K562 (cell line): ENCODE data around the gene TFCP2. TPM values are rescaled to one million over a fixed set of nuclear protein-coding genes. Genes with fewer than 3 reads are reported as not detected.

Source experiments
- ATAC-seq: fragments of 200-7000 bp; cut with Tn5 transposase; 3 replicates; pipeline ENCODE4 v1.9.1; 2020; ENCODE audit warnings: moderate library complexity
- BruUV-seq: library from RNA; stranded (reverse); fragments of 400-500 nt; replicated peaks from 2 replicates; lab custom pipeline; 2021; lab: Mats Ljungman, UMichigan
- CTCF ChIA-PET: fragments of 300-600 bp; formaldehyde crosslinking; extraction: SDS; loops from one replicate; lab custom pipeline; 2021; ENCODE audit warnings: low intra/inter-chr PET ratio; lab: Yijun Ruan, JAX
- POLR2A ChIA-PET: fragments of 300-600, 350-650 bp; sonication (Branson Sonifier 250); formaldehyde crosslinking; extraction: SDS; loops from one replicate; lab custom pipeline; 2021; ENCODE audit warnings: antibody characterized with exemption, inconsistent platforms; lab: Yijun Ruan, JAX
- DNase-seq, 4 experiments: peaks; one replicate each; pipeline versions ENCODE4 v3.0.0 to v3.0.0-alpha.2; 2011 to 2018; ENCODE audit warnings: low spot score in 3 of 4, mixed read lengths in 3 of 4; ENCODE audit errors: extremely low read depth in 1 of 4
- FAIRE-seq: peaks from 2 replicates; lab custom pipeline; 2011; peaks lifted over from hg19 to GRCh38; lab: Jason Lieb, UNC
- H2AFZ ChIP-seq: 2 replicates; pipeline ENCODE4 v1.6.0; 2011; ENCODE audit warnings: low read depth, low read length, control low read depth, inconsistent platforms
- H3K27ac ChIP-seq: fragments of 200-600 bp; 3 replicates; pipeline ENCODE4 v1.8.0; 2011; ENCODE audit warnings: low read depth, mild to moderate bottlenecking, control low read depth, inconsistent platforms, low read length, moderate library complexity, mixed read lengths; ENCODE audit errors: extremely low read depth
- H3K27me3 ChIP-seq, 2 experiments: fragments of 300-600 bp in 1 of 2; 2 replicates in 1 of 2; 3 replicates in 1 of 2; pipeline versions ENCODE4 v1.6.0 to v1.8.0; 2011; ENCODE audit warnings: inconsistent platforms in 2 of 2, low read length in 2 of 2, mild to moderate bottlenecking in 1 of 2, mixed read lengths in 1 of 2, moderate library complexity in 1 of 2; ENCODE audit not compliant: control insufficient read depth in 2 of 2, insufficient read depth in 2 of 2
- H3K36me3 ChIP-seq: fragments of 300-600 bp; 3 replicates; pipeline ENCODE4 v1.8.0; 2011; ENCODE audit warnings: mild to moderate bottlenecking, low read length, inconsistent platforms; ENCODE audit not compliant: control insufficient read depth, insufficient read depth
- H3K4me1 ChIP-seq, 2 experiments: fragments of 200-600 bp in 1 of 2; replicated peaks in 1 of 2; 2 replicates in 1 of 2; 3 replicates in 1 of 2; pipeline versions ENCODE4 v1.5.1 to v1.8.0; 2011; ENCODE audit warnings: inconsistent platforms in 2 of 2, low read length in 2 of 2, mild to moderate bottlenecking in 1 of 2, mixed read lengths in 1 of 2, moderate library complexity in 1 of 2; ENCODE audit not compliant: control insufficient read depth in 2 of 2, insufficient read depth in 2 of 2
- H3K4me2 ChIP-seq: 2 replicates; pipeline ENCODE4 v1.6.1; 2011; ENCODE audit warnings: low read length, control low read depth, inconsistent platforms, mixed read lengths; ENCODE audit not compliant: insufficient read depth
- H3K4me3 ChIP-seq: fragments of 200-600 bp; sonication (generic), shearing (Covaris generic); 2 replicates; pipeline ENCODE4 v1.5.1; 2016; ENCODE audit warnings: control low read depth, inconsistent platforms
- H3K79me2 ChIP-seq: fragments of 200-600 bp; 3 replicates; pipeline ENCODE4 v1.8.0; 2011; ENCODE audit warnings: low read length, inconsistent platforms; ENCODE audit not compliant: control insufficient read depth, insufficient read depth
- H3K9ac ChIP-seq, 2 experiments: 2 replicates each; pipeline versions ENCODE4 v1.6.0 to v1.6.1; 2011; ENCODE audit warnings: low read depth in 2 of 2, low read length in 2 of 2, control low read depth in 1 of 2, inconsistent platforms in 1 of 2, mild to moderate bottlenecking in 1 of 2, mixed read lengths in 1 of 2; ENCODE audit not compliant: insufficient read depth in 1 of 2
- H3K9me1 ChIP-seq: one replicate; pipeline ENCODE4 v1.6.0; 2011; ENCODE audit warnings: inconsistent platforms, mild to moderate bottlenecking, low read length, moderate library complexity; ENCODE audit not compliant: control insufficient read depth, insufficient read depth
- H3K9me3 ChIP-seq: replicated peaks from 2 replicates; pipeline ENCODE4 v1.5.1; 2011; ENCODE audit warnings: low read depth, low read length, inconsistent platforms; ENCODE audit not compliant: control insufficient read depth, insufficient read depth
- H4K20me1 ChIP-seq: replicated peaks from 2 replicates; pipeline ENCODE4 v1.6.1; 2011; ENCODE audit warnings: low read length, inconsistent platforms, mixed read lengths; ENCODE audit not compliant: control insufficient read depth, insufficient read depth
- ADNP ChIP-seq: fragments of 200-800 bp; sonication (Bioruptor generic); IDR thresholded peaks from 2 replicates; pipeline ENCODE4 v1.6.1; 2016; ENCODE audit warnings: missing genetic modification characterization, missing compliant biosample characterization
- CEBPB ChIP-seq: fragments of 450-650 bp; IDR thresholded peaks from 2 replicates; pipeline ENCODE4 v1.6.1; 2016; ENCODE audit warnings: missing genetic modification characterization, missing compliant biosample characterization
- CEBPG ChIP-seq, 3 experiments: fragments of 200-800 bp in 1 of 3; sonication (Bioruptor generic) in 1 of 3; sonication (generic) in 1 of 3; formaldehyde crosslinking in 1 of 3; IDR thresholded peaks in 2 of 3; conservative IDR thresholded peaks in 1 of 3; 2 replicates each; pipeline versions ENCODE4 v1.6.1 to v1.8.0; 2016 to 2022; ENCODE audit warnings: missing compliant biosample characterization in 2 of 3, missing genetic modification characterization in 2 of 3, mild to moderate bottlenecking in 1 of 3, missing genetic modification reagents in 1 of 3
- HLTF ChIP-seq: fragments of 450-650 bp; IDR thresholded peaks from 2 replicates; pipeline ENCODE4 v1.6.1; 2016
- KDM5B ChIP-seq: fragments of 200-600 bp; sonication (generic); IDR thresholded peaks from 2 replicates; pipeline ENCODE4 v1.6.1; 2012; ENCODE audit warnings: low read depth, mild to moderate bottlenecking, moderate library complexity, low read length, control low read depth, inconsistent platforms; ENCODE audit not compliant: insufficient replicate concordance
- SMAD4 ChIP-seq: fragments of 250-450 bp; sonication (Bioruptor Pico); conservative IDR thresholded peaks from 2 replicates; pipeline ENCODE4 v1.8.0; 2021; ENCODE audit warnings: inconsistent platforms, mild to moderate bottlenecking, moderate library complexity
- WGBS: fragments of 100-300 bp; shearing (Covaris generic); methylation state at CpG from one replicate; pipeline ENCODE4 v1.1.6; 2016; ENCODE audit warnings: low coverage, mixed read lengths; ENCODE audit not compliant: insufficient coverage; ENCODE audit errors: missing lambda C conversion rate; 5-methylcytosine and 5-hydroxymethylcytosine counted together
- in situ Hi-C: fragments of 300-500 bp; cut with MboI; formaldehyde crosslinking; loops from 4 replicates; pipeline ENCODE4 v1.15.0; 2018; ENCODE audit warnings: inconsistent platforms, mixed read lengths
- intact Hi-C: fragments of 100-400 bp; cut with micrococcal nuclease; formaldehyde crosslinking; loops from 2 replicates; pipeline ENCODE4 v1.14.2; 2022
- polyA plus RNA-seq, 8 experiments: library from polyadenylated mRNA; depleted of rRNA in 4 of 8; stranded (reverse) in 5 of 8; unstranded in 3 of 8; fragments of >200 nt; fragmentation: Nextera tagmentation in 2 of 8; fragmentation: Illumina TruSeq in 1 of 8; extraction: Ambion mirVana in 2 of 8; extraction: Trizol in 1 of 8; gene quantifications; 2 replicates each; pipeline versions ENCODE4 v1.2.1 to v1.2.3, GENCODE V29; 2011 to 2014; ENCODE audit warnings: inconsistent platforms in 1 of 8, missing spikeins in 1 of 8
- total RNA-seq, 7 experiments: library from RNA; depleted of rRNA in 6 of 7; stranded (reverse); fragments of >200 nt in 6 of 7; fragmentation: Illumina TruSeq in 2 of 7; extraction: Trizol in 2 of 7; gene quantifications; 2 replicates each; pipeline versions ENCODE4 v1.2.1 to v1.2.3, GENCODE V29; 2011 to 2021; ENCODE audit warnings: low replicate concordance in 1 of 7
- TF ChIP-seq, protein P1 (sequence below), 2 experiments: fragments of 200-800 bp in 1 of 2; sonication (Bioruptor generic) in 1 of 2; sonication (generic) in 1 of 2; formaldehyde crosslinking in 1 of 2; IDR thresholded peaks in 1 of 2; conservative IDR thresholded peaks in 1 of 2; 2 replicates each; pipeline versions ENCODE4 v1.5.0 to v1.6.1; 2016 to 2020; ENCODE audit warnings: missing compliant biosample characterization in 1 of 2, missing genetic modification characterization in 1 of 2, missing genetic modification reagents in 1 of 2
- TF ChIP-seq, protein P2 (sequence below): fragments of 450-650 bp; formaldehyde crosslinking; IDR thresholded peaks from 2 replicates; pipeline ENCODE4 v1.4.0; 2020; ENCODE audit warnings: mild to moderate bottlenecking, mixed read lengths

The TFCP2 gene
- total and polyA plus RNA-seq, 9 of the 15 experiments (the other 6 are each of a cell fraction or from before 2014, with no cell fraction given), result 8.0 to 38.9 (median 19.3) TPM

DNA sequence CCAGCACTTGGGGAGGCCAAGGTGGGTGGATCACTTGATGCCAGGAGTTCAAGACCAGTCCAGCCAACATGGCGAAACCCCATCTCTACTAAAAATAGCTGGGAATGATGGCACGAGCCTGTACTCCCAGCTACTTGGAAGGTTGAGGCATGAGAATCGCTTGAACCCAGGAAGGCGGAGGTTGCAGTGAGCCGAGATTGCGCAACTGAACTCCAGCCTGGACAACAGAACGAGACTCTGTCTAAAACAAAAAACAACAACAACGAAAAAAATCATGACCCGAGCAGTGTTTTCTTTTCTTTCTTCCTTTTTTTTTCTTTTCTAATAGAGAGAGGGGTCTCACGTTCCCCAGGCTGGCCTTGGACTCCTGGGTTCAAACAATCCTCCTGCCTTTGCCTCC lies 86.0 kb downstream of the TFCP2 start:
- CTCF ChIA-PET, result no interaction called here
- in situ Hi-C loops (no loop called here), intact Hi-C loops (no loop called here)

GRCh38 chr12:51085757-51086156 lies 87.2 kb downstream of the TFCP2 start:
- no peak overlapping the region for H3K27ac ChIP-seq
- in situ Hi-C loops, result no loop called here
- H3K9ac ChIP-seq, result no peak overlapping the region
- 40% methylated on average over 3 of the region's 3 CpGs for WGBS
- TF ChIP-seq SMAD4 (CRISPR knock-in tag) (no peak), ADNP (tag) (no peak), KDM5B (no peak)
- TF ChIP-seq, protein P1, sequence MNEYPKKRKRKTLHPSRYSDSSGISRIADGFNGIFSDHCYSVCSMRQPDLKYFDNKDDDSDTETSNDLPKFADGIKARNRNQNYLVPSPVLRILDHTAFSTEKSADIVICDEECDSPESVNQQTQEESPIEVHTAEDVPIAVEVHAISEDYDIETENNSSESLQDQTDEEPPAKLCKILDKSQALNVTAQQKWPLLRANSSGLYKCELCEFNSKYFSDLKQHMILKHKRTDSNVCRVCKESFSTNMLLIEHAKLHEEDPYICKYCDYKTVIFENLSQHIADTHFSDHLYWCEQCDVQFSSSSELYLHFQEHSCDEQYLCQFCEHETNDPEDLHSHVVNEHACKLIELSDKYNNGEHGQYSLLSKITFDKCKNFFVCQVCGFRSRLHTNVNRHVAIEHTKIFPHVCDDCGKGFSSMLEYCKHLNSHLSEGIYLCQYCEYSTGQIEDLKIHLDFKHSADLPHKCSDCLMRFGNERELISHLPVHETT (CRISPR knock-in tag; conservative IDR thresholded peaks at IDR 0.05 in 1 of 2, IDR thresholded peaks at IDR 0.05 in 1 of 2), result no peak
- TF ChIP-seq, protein P2, sequence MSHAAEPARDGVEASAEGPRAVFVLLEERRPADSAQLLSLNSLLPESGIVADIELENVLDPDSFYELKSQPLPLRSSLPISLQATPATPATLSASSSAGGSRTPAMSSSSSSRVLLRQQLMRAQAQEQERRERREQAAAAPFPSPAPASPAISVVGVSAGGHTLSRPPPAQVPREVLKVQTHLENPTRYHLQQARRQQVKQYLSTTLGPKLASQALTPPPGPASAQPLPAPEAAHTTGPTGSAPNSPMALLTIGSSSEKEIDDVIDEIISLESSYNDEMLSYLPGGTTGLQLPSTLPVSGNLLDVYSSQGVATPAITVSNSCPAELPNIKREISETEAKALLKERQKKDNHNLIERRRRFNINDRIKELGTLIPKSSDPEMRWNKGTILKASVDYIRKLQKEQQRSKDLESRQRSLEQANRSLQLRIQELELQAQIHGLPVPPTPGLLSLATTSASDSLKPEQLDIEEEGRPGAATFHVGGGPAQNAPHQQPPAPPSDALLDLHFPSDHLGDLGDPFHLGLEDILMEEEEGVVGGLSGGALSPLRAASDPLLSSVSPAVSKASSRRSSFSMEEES, result no peak
- no peaks in the 10 kb centered on the region for H4K20me1 ChIP-seq
- no TSS peak for BruUV-seq
- peaks cover 14 to 17% of the 10 kb centered on the region in 2 experiments; a peak in 3 of 5 replicates for H3K4me1 ChIP-seq
- no peak overlapping the region for H3K4me3 ChIP-seq
- FAIRE-seq, result no peak
- no peak overlapping the region for H2AFZ ChIP-seq
- H3K79me2 ChIP-seq, result peaks cover 20% of the 10 kb centered on the region
- H3K36me3 ChIP-seq, result no peaks in the 10 kb centered on the region
- CTCF ChIA-PET, result no interaction called here
- H3K9me1 ChIP-seq, result no peaks in the 10 kb centered on the region
- H3K9me3 ChIP-seq, result no peaks in the 10 kb centered on the region
- ATAC-seq, result no peak
- POLR2A ChIA-PET, result no interaction called here
- H3K4me2 ChIP-seq, result no peak overlapping the region
- DNase-seq, result no peak
- H3K27me3 ChIP-seq, result no peaks in the 10 kb centered on the region; a peak in 1 of 5 replicates
- intact Hi-C loops, result no loop called here

More for the DNA sequence above, 86.0 kb downstream of the TFCP2 start:
- no peak overlapping the region for H3K9ac ChIP-seq
- H4K20me1 ChIP-seq, result no peaks in the 10 kb centered on the region
- POLR2A ChIA-PET, result no interaction called here
- 65% methylated on average over 10 of the region's 10 CpGs for WGBS
- no peaks in the 10 kb centered on the region for H3K36me3 ChIP-seq
- no peaks in the 10 kb centered on the region for H3K9me3 ChIP-seq
- DNase-seq (no peak), FAIRE-seq (no peak), ATAC-seq (no peak)
- TF ChIP-seq HLTF (no peak), CEBPB (tag) (peak; percentile 94), CEBPG (CRISPR knock-in tag; IDR thresholded peaks at IDR 0.05) (peak; percentile 71; the same call in 1 of the 2 replicates), CEBPG (tag; conservative IDR thresholded peaks at IDR 0.05 in 1 of 2, IDR thresholded peaks at IDR 0.05 in 1 of 2) (peak; percentile 56 to 88)
- H3K4me1 ChIP-seq, result peaks cover 7 to 17% of the 10 kb centered on the region in 2 experiments; a peak in 2 of 5 replicates
- no peak overlapping the region for H3K4me2 ChIP-seq
- no peak overlapping the region for H3K4me3 ChIP-seq
- H3K27ac ChIP-seq, result no peak overlapping the region
- no peaks in the 10 kb centered on the region; a peak in 1 of 5 replicates for H3K27me3 ChIP-seq
- BruUV-seq, result no TSS peak
- H2AFZ ChIP-seq, result no peak overlapping the region
- H3K9me1 ChIP-seq, result no peaks in the 10 kb centered on the region
- H3K79me2 ChIP-seq, result peaks cover 13% of the 10 kb centered on the region
